Endothelial cell of umbilical vein (primary cell): Measurements from ENCODE around the gene OR13C5. TPM values are rescaled to one million over a fixed set of nuclear protein-coding genes. Genes with fewer than 3 reads are reported as not detected.

Experiments
- BruUV-seq: library from RNA; stranded (reverse); fragments of 400-500 nt; replicated peaks from 2 replicates; lab custom pipeline; 2021; lab: Mats Ljungman, UMichigan
- CTCF ChIA-PET: fragments of 300-600, 350-600 bp; sonication (Branson Sonifier 250); formaldehyde crosslinking; loops from one replicate; lab custom pipeline; 2021; ENCODE audit warnings: antibody characterized with exemption, inconsistent platforms; lab: Charles Lee
- POLR2A ChIA-PET: fragments of 300-600, 350-600 bp; sonication (Branson Sonifier 250); formaldehyde crosslinking; loops from one replicate; lab custom pipeline; 2021; ENCODE audit warnings: antibody characterized with exemption, inconsistent platforms; lab: Charles Lee
- DNase-seq: peaks from one replicate; pipeline ENCODE4 v3.0.0-alpha.2; 2011; ENCODE audit warnings: low read depth, low spot score
- FAIRE-seq: peaks from 2 replicates; lab custom pipeline; 2011; peaks lifted over from hg19 to GRCh38; lab: Jason Lieb, UNC
- H2AFZ ChIP-seq: 2 replicates; pipeline ENCODE4 v1.6.0; 2012; ENCODE audit warnings: low read depth, low read length, control low read depth, inconsistent platforms
- H3K27ac ChIP-seq: 2 replicates; pipeline ENCODE4 v1.5.1; 2011; ENCODE audit warnings: low read depth, mild to moderate bottlenecking, control low read depth, low read length, moderate library complexity; ENCODE audit not compliant: insufficient read depth
- H3K27me3 ChIP-seq, 2 experiments: 2 replicates each; pipeline versions ENCODE4 v1.6.0 to v1.6.1; 2011; ENCODE audit warnings: low read length in 2 of 2, mixed read lengths in 1 of 2; ENCODE audit not compliant: control insufficient read depth in 2 of 2, insufficient read depth in 2 of 2
- H3K36me3 ChIP-seq, 2 experiments: 2 replicates in 1 of 2; 3 replicates in 1 of 2; pipeline ENCODE4 v1.5.1; 2011; ENCODE audit warnings: low read length in 2 of 2, mild to moderate bottlenecking in 1 of 2, moderate library complexity in 1 of 2; ENCODE audit not compliant: control insufficient read depth in 2 of 2, insufficient read depth in 2 of 2; ENCODE audit errors: extremely low read depth in 1 of 2
- H3K4me1 ChIP-seq: 3 replicates; pipeline ENCODE4 v1.5.1; 2011; ENCODE audit warnings: mild to moderate bottlenecking, low read length; ENCODE audit not compliant: control insufficient read depth, insufficient read depth; ENCODE audit errors: extremely low read depth
- H3K4me2 ChIP-seq: 2 replicates; pipeline ENCODE4 v1.6.1; 2011; ENCODE audit warnings: low read length, control low read depth, mixed read lengths; ENCODE audit not compliant: insufficient read depth
- H3K4me3 ChIP-seq, 3 experiments: fragments of 200-600 bp in 1 of 3; sonication (generic), shearing (Covaris generic) in 1 of 3; replicated peaks in 1 of 3; 2 replicates each; pipeline ENCODE4 v1.5.1; 2011 to 2016; ENCODE audit warnings: control low read depth in 3 of 3, low read length in 3 of 3, mild to moderate bottlenecking in 2 of 3, inconsistent platforms in 1 of 3, low read depth in 1 of 3, moderate library complexity in 1 of 3; ENCODE audit not compliant: insufficient read depth in 1 of 3
- H3K79me2 ChIP-seq: 2 replicates; pipeline ENCODE4 v1.6.0; 2012; ENCODE audit warnings: low read length, inconsistent platforms; ENCODE audit not compliant: control insufficient read depth, insufficient read depth
- H3K9ac ChIP-seq: replicated peaks from 2 replicates; pipeline ENCODE3; 2011; ENCODE audit warnings: low read length, control low read depth; ENCODE audit not compliant: insufficient read depth; ENCODE audit errors: extremely low read depth
- H3K9me1 ChIP-seq: replicated peaks from 3 replicates; pipeline ENCODE4 v1.6.0; 2011; ENCODE audit warnings: mild to moderate bottlenecking, low read length; ENCODE audit not compliant: control insufficient read depth, insufficient read depth; ENCODE audit errors: extremely low read depth
- H3K9me3 ChIP-seq: replicated peaks from 2 replicates; pipeline ENCODE4 v1.5.1; 2012; ENCODE audit warnings: low read length, inconsistent platforms; ENCODE audit not compliant: control insufficient read depth, insufficient read depth
- H4K20me1 ChIP-seq: replicated peaks from 2 replicates; pipeline ENCODE3; 2011; ENCODE audit warnings: mild to moderate bottlenecking, low read length; ENCODE audit not compliant: control insufficient read depth, insufficient read depth; ENCODE audit errors: extremely low read depth
- CTCF ChIP-seq, 2 donors: IDR thresholded peaks; 1 replicate in 1 of 2; 2 replicates in 1 of 2; pipeline ENCODE4 v1.5.1; 2011; ENCODE audit warnings: low read length in 2 of 2, mild to moderate bottlenecking in 2 of 2, moderate library complexity in 2 of 2, control low read depth in 1 of 2, inconsistent platforms in 1 of 2, low read depth in 1 of 2; ENCODE audit not compliant: insufficient read depth in 1 of 2; ENCODE audit errors: extremely low read depth in 1 of 2
- FOS ChIP-seq: IDR thresholded peaks from 2 replicates; pipeline ENCODE4 v1.6.1; 2011; ENCODE audit warnings: mild to moderate bottlenecking, low read length, moderate library complexity, borderline replicate concordance; ENCODE audit not compliant: insufficient read depth
- GATA2 ChIP-seq: IDR thresholded peaks from 2 replicates; pipeline ENCODE4 v1.7.0; 2011; ENCODE audit warnings: low read depth, mild to moderate bottlenecking, moderate library complexity, mixed read lengths, low read length; ENCODE audit not compliant: insufficient read length, insufficient read depth
- JUN ChIP-seq: IDR thresholded peaks from 2 replicates; pipeline ENCODE4 v1.6.1; 2011; ENCODE audit warnings: borderline replicate concordance, low read depth; ENCODE audit not compliant: insufficient read length, insufficient read depth
- MAX ChIP-seq: IDR thresholded peaks from 2 replicates; pipeline ENCODE4 v1.6.1; 2011; ENCODE audit not compliant: insufficient read depth, insufficient read length
- POLR2A ChIP-seq: IDR thresholded peaks from 2 replicates; pipeline ENCODE4 v1.6.1; 2012; ENCODE audit warnings: low read depth, mild to moderate bottlenecking, control low read depth, low read length
- POLR2AphosphoS5 ChIP-seq: IDR thresholded peaks from 2 replicates; pipeline ENCODE4 v1.6.1; 2012; ENCODE audit warnings: low read depth, mild to moderate bottlenecking, control low read depth, low read length, moderate library complexity; ENCODE audit not compliant: insufficient read depth
- dilution Hi-C: fragments of 300-500 bp; cut with MboI; formaldehyde crosslinking; loops from one replicate; pipeline ENCODE4 v1.15.0; 2019; ENCODE audit warnings: low sequenced_read_pairs; ENCODE audit not compliant: extremely low pct_ligation_motif_present
- intact Hi-C: fragments of 100-400 bp; cut with micrococcal nuclease; formaldehyde crosslinking; loops from one replicate; pipeline ENCODE4 v1.10.0; 2022
- polyA plus RNA-seq, 4 experiments: library from polyadenylated mRNA; depleted of rRNA in 3 of 4; stranded (reverse) in 3 of 4; unstranded in 1 of 4; fragments of >200 nt; gene quantifications; 2 replicates each; pipeline versions ENCODE4 v1.2.1 to v1.2.3, GENCODE V29; 2011 to 2012; ENCODE audit warnings: missing spikeins in 1 of 4
- total RNA-seq: library from RNA; stranded (reverse); gene quantifications from 2 replicates; pipeline ENCODE4 v1.2.3, GENCODE V29; 2021

Gene OR13C5
- total and polyA plus RNA-seq, 2 donors (not counting 3 experiments of a cell fraction or from before 2014, with no cell fraction given): not detected

DNA sequence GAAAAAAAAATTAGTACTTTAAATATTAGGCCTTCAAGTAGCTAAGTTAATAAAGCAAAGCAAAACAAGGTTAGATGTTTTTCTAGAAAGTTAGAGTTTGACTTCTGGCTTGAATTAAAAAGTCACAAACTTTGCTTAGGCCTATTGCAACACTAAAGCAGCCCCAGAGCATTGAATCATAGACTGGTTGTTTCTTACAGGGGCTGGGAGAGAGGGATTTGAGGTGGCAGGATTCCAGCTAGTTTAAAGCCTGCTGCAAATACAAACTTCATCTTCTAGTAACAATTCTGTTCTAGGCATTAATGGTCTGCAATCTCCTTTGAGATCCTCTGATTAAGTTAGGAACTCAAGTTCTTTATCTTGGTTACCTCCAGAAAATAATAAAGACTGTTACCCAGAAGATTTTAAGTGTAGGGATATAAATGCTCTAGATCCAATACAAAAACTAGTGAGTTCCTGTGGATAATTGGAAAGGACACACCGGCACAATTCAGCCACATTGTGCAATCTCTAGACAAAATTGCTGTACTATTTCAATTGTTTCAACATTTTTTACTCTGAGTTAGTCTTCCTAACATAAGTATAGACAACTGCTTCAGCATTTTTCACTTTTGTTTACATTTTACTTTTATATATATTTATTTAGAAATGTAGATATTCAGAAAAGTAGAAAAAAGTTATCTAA lies 12.6 kb downstream of the OR13C5 start:
- CTCF ChIA-PET: no interaction called here
- no peaks in the 10 kb centered on the region for H3K27me3 ChIP-seq
- TF ChIP-seq JUN: no peak
- TF ChIP-seq FOS: no peak
- no peak for TF ChIP-seq POLR2A
- TF ChIP-seq POLR2AphosphoS5: no peak
- no peak for TF ChIP-seq CTCF (IDR thresholded peaks at IDR 0.05; ENCODE audit: extremely low read depth in 1 of 2, insufficient read depth in 1 of 2, low read depth in 1 of 2, low read length in 2 of 2)
- TF ChIP-seq GATA2: no peak
- H3K4me3 ChIP-seq: no peak overlapping the region
- no peak for DNase-seq
- no peaks in the 10 kb centered on the region for H3K79me2 ChIP-seq
- FAIRE-seq: no peak
- no peaks in the 10 kb centered on the region for H3K36me3 ChIP-seq
- H2AFZ ChIP-seq: no peak overlapping the region
- no peaks in the 10 kb centered on the region for H4K20me1 ChIP-seq
- dilution Hi-C loops: no loop called here
- no TSS peak for BruUV-seq
- intact Hi-C loops: no loop called here
- no peak overlapping the region for H3K27ac ChIP-seq
- H3K9me1 ChIP-seq: no peaks in the 10 kb centered on the region
- POLR2A ChIA-PET: no interaction called here
- H3K9me3 ChIP-seq: no peaks in the 10 kb centered on the region
- H3K4me1 ChIP-seq: no peaks in the 10 kb centered on the region
- H3K4me2 ChIP-seq: no peak overlapping the region
- H3K9ac ChIP-seq: no peak overlapping the region

DNA sequence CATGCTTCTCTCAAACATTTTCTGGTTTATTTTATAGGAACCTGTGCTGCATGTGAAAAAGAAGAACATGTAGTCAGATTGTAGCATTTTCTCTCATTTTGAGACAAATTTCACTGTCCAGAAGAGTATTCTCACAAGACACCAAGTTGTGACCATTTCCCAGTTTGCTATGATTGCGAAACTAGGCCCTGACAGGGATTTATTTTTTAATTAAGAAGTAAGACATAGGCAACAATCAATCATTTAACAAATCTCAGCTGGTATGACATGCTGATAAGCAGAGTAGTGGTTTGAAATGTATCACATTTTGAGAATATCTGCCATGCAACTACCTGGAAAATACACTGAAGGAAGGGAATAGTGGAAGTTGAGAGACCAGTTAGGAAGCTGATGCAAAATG lies 18.7 kb downstream of the OR13C5 start:
- no peaks in the 10 kb centered on the region for H3K36me3 ChIP-seq
- no peak overlapping the region for H3K9ac ChIP-seq
- no peak for FAIRE-seq
- no peak for TF ChIP-seq MAX
- H2AFZ ChIP-seq: no peak overlapping the region
- no peaks in the 10 kb centered on the region for H3K79me2 ChIP-seq
- H3K9me3 ChIP-seq: no peaks in the 10 kb centered on the region
- no peaks in the 10 kb centered on the region for H3K9me1 ChIP-seq
- ChIA-PET CTCF (no interaction called here), POLR2A (no interaction called here)
- no peak overlapping the region for H3K27ac ChIP-seq
- no peaks in the 10 kb centered on the region for H3K4me1 ChIP-seq
- no peak overlapping the region for H3K4me3 ChIP-seq
- no peak for DNase-seq
- BruUV-seq: no TSS peak
- intact Hi-C loops: no loop called here
- no peak overlapping the region for H3K4me2 ChIP-seq
- dilution Hi-C loops: no loop called here
- H3K27me3 ChIP-seq: no peaks in the 10 kb centered on the region
- H4K20me1 ChIP-seq: no peaks in the 10 kb centered on the region
